Daoy (cell line): ENCODE data around the gene GTPBP2. TPM values are rescaled to one million over a fixed set of nuclear protein-coding genes. Genes with fewer than 3 reads are reported as not detected.
A peak's percentile ranks its signal among the peaks of the same experiment; 100 is the strongest.
"Not testable (repeated sequence)": the region's sequence is repeated elsewhere in the genome, so short reads cannot be mapped to it uniquely, and the experiment has no call there.

Source experiments
- DNase-seq: peaks from one replicate; pipeline ENCODE4 v3.0.0-alpha.2; 2015; ENCODE audit warnings: low read depth
- total RNA-seq: library from RNA; depleted of rRNA; stranded (reverse); fragments of >200 nt; shearing (Covaris generic); gene quantifications from 2 replicates; pipeline ENCODE4 v1.2.3, GENCODE V29; 2014

The GTPBP2 gene
- total RNA-seq, 1 experiment from 2014 or later, result 50.3 TPM

DNA sequence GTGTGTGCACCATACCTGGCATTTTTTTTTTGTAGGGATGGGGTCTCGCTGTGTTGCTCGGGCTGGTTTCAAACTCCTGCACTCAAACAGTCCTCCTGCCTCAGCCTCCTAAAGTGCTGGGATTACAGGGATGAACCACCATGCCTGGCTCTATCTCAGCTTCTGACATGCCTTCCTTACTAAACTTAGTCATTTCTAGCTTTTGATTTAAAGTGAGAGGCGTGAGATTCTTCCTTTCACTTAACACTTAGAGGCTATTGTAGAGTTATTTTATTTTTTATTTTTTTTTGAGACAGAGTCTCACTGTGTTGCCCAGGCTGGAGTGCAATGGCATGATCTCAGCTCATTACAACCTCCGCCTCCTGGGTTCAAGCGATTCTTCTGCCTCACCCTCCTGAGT, 33.9 kb upstream of the GTPBP2 start:
- not testable (repeated sequence) for DNase-seq

DNA sequence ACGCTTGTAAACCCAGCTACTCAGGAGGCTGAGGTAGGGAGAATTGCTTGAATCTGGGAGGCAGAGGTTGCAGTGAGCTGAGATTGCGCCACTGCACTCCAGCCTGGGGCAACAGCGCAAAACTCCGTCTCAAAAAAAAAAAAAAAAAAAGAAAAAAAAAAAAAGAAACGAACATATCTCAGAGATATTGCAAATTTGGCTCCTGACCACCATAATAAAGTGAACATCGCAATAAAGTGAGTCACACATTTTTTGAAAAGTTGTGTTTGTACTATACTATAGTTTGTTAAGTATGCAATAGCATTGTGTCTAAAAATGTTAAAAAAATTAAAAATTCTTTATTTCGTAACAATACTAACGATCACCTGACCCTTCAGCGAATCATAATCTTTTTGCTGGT, 29.1 kb upstream of the GTPBP2 start:
- no peak for DNase-seq

DNA sequence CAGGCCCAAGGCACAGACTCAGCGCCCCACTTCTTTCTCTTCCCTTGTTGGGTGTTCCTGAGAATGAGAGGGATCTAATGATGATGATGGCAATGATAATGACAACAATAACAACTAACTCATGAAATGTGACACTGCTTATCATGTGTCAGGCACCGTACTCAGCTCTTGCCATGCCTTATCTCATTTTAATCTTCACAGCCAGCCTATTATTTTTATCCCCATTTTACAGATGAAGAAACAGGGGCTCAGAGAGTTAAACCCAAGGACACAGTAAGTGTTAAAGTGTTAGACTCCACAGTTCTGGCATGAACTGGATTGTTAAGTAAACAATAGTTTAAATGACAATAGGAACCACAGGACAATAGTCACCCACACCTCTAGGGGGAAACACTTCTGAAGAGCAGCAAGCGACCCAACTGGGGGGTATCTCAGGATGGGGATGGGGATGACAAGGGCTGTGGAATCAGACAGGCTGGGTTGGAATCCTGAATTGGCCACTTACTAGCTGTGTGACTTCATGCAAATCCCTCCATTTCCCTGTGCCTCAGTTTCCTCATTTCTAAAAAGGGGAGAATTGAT, 28.2 kb upstream of the GTPBP2 start:
- DNase-seq, result no peak

DNA sequence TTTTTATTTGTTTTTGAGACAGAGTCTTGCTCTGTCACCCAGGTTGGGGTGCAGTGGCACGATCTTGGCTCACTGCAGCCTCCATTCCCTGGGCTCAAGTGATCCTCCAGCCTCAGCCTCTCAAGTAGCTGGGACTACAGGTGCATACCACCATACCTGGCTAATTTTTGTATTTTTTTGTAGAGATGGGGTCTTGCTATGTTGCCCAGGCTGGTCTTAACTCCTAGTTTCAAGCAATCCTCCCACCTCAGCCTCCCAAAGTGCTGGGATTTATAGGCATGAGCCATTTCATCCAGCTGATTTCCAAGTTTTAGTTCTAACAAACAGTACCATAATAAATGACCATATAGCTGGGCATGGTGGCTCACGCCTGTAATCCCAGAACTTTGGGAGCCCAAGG, 23.8 kb upstream of the GTPBP2 start:
- not testable (repeated sequence) for DNase-seq

DNA sequence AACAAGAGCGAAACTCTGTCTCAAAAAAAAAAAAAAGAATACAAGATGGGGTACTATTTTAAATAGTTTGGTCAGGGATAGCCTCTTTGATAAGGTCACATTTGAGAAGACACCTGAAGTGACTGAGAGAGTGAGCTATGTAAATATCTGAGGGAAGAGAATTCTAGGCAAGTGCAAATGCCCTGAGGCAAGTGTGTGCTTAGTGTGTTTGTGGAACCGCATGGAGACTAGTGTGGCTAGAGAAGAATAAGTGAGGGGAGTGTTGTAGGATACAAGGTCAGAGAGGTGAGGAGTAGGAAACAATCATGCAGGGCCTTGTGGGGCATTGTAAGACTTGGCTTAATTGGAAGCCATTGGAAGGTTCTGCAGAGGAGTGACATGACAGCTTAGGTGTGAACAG, 19.2 kb upstream of the GTPBP2 start:
- DNase-seq, result no peak

DNA sequence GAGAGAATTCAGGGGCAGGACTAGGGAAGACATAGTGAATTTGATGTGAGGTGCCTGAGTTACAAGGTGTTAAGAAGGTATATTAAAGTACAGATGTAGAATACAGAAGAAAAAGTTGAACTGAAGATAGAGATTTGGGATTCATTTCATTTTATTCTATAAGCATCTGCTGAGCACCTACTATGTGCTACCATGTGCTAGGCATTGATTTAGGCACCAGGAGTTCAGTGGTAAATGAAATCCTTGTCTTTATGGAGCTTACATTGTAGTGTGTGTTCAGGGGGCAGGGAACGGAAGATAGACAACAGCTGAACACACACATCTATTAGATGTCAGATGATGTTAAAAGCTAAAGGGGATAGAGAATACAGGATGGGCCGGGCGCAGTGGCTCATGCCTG, 18.5 kb upstream of the GTPBP2 start:
- DNase-seq, result no peak

DNA sequence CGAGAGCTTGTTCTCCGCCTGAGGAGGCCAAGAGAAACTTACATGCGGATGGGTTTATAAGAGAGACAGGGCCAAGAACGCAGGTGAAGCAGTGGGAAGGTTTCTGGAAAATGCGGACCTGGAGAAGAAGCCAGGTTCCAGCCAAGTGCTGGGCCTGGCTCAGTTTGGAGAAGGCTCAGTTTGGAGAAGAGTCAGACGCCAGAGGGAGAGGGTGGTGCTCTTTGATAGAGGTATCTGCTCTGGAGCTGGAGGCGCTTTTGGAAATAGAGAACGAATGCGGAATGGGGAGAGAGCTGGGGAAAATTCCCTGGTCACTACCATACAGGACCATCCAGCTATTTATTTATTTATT, 16.5 kb upstream of the GTPBP2 start:
- DNase-seq, result no peak

DNA sequence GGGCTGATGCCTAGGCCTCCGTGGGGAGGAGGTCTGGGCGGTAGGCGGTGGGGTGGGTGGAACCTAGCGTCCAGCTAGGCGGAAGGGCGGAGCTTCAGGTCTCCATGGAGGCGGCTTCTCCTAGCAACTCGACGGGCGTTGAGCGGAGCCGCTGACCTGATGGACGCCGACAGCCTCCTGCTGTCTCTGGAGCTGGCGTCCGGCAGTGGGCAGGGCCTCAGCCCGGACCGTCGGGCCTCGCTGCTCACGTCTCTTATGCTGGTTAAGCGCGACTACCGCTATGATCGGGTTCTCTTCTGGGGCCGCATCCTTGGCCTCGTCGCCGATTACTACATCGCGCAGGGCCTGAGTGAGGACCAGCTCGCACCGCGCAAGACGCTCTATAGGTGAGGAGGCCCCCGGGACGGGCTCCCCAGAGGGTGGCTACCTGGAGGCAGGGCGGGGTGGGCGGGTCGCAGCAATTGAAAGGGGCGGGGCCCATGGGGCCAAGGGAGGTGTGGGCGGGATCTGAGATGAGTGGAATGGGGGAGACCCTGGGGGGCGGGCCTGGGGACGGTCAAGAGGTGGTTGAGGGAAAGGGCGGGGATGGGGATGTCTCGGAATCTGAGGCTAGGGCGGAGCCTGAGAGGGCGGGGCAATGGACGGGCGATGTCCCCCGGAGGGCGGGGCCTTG, 16.0 kb upstream of the GTPBP2 start, which contains the start of gene RSPH9:
Gene RSPH9 (plus strand): TSS at position 97 of the 673 bp plus-strand sequence. CDS start 63 bp downstream, at position 160.
- peak; percentile 60 for DNase-seq

DNA sequence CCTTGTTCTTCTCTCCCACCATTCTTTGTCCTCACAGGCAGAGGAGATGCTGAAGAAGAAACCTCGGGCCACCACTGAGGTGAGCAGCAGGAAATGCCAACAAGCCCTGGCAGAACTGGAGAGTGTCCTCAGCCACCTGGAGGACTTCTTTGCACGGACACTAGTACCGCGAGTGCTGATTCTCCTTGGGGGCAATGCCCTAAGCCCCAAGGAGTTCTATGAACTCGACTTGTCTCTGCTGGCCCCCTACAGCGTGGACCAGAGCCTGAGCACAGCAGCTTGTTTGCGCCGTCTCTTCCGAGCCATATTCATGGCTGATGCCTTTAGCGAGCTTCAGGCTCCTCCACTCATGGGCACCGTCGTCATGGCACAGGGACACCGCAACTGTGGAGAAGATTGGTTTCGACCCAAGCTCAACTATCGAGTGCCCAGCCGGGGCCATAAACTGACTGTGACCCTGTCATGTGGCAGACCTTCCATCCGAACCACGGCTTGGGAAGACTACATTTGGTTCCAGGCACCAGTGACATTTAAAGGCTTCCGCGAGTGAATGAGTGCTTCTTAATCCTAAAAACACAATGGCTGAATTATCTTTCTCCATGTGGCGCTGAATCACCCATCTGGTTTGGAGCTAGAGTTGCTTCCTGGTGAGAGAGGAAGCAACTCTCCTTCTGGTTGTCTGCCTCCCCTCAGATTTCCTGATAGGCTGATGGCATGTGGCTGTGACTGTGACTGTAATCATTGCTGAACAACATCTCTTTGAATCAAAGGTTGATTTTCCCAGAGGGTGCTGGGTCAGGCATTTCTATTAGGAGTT, 11.1 kb upstream of the GTPBP2 start:
- DNase-seq, result no peak

DNA sequence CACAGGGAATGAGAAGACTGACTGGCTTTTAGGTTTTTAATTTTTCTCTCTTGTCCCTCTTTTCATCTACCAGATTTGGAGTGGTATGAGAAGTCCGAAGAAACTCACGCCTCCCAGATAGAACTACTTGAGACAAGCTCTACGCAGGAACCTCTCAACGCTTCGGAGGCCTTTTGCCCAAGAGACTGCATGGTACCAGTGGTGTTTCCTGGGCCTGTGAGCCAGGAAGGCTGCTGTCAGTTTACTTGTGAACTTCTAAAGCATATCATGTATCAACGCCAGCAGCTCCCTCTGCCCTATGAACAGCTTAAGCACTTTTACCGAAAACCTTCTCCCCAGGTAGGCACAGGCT, 7.2 kb upstream of the GTPBP2 start:
- no peak for DNase-seq

DNA sequence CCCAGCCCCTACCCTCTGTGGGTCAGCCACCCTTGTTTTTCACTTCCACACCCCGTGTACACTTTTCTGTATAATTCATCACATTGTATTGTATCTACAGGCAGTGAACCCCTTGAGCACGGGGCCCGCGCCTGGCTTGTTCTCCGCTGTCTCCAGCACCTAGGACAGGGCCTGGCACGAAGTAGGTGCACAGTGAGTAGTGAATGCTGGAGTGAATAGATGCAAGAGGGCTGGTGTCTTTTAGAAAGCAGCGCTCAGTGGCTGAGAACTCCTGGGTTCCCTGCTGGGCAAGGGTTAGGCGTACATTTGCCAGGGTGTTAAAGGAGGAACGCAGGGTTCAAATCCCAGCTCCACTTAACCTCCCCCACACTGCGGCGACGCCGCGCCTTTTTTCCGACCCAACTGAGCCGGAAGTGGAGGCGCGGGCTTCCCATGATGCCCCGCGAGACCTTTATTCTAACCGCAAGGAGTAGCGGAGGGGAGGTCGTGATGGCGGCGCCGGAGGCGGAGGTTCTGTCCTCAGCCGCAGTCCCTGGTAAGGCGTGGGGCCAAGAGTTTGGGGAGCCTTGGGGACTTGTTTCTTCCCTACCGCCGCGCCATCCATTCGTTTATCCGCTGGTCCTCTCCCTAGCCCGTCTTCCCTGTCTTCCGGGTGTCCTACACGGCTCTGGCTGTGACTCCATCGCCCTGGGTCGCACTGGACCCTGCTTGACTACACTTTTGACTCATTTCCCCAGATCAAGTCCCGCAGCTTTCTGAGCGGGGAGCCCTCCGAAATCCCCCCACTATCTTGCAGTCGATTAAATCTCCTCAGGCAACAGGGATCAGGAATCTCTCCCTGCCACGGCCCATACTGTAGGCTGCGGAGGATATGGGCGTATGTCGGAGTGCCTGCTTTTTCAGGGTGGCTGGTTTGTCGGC, 6.6 kb upstream of the GTPBP2 start, which contains the start of gene MAD2L1BP:
Gene MAD2L1BP (plus strand): TSS at position 454 of the 921 bp plus-strand sequence. CDS start 36 bp downstream, at position 490.
- DNase-seq, result peak; percentile 87

DNA sequence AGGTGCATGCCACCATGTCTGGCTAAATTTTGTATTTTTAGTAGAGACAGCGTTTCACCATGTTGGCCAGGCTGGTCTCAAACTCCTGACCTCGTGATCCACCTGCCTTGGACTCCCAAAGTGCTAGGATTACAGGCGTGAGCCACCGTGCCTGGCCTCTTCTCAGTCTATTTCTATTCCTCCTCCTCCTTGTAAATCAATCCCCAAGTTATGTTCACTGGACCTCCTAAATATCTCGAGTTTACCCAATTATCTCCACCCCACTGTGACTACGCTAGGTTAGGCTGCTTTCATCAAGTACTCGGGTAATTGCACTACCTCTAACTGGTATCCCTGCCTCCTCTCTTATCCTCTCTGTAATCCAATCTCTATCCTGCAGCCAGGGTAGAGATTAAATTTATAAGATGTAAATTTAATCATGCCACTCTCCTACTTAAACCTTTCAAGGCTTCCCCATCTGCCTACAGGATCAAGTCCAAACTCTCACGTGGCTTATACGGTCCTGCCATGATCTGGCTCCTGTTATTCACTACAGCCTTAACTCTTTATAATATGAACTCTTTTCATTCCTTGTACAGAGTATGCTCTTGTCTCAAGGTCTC, 5.7 kb upstream of the GTPBP2 start:
- no peak for DNase-seq

DNA sequence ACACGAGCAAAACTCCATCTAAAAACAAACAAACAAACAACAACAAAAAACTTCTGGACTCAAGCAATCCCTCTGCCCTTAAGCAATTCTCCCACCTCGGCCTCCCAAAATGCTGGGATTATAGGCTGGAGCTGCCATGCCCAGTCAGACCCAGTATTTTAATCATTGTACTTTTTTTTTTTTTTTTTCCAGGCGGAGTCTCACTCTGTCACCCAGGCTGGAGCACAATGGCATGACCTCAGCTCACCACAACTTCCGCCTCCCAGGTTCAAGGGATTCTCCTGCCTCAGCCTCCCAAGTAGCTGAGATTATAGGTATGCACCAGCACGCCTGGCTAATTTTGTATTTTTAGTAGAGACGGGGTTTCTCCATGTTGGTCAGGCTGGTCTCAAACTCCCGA, 3.9 kb upstream of the GTPBP2 start:
- DNase-seq, result peak; percentile 66

DNA sequence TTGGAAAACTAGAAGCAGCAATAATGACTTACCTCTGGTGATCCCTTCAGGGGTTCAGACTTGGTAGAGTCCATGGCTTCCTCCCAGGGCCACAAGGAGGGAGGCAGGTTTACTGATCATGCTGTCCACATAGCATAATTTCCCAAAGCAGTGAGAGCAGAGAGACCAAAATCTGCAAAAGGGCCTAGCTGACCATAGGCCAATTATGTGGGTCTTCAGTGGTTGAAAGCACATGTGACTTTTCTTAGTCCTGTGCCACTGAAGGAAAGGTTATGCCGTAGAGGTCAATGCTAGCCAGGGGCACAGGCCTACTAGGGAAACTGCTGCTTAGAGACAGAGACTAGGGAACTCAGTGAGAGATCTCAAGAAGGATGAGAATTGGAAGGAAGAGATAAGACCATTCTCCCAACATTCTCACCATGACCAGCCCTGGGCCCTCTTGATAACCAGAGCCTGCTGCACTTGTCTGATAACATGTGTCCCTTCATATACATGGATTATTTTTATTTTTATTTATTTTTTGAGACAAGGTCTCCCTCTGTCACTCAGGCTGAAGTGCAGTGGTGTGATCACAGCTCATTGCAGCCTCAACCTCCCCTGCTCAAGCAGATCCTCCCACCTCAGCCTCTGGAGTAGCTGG, 2.0 kb upstream of the GTPBP2 start:
- DNase-seq, result no peak

DNA sequence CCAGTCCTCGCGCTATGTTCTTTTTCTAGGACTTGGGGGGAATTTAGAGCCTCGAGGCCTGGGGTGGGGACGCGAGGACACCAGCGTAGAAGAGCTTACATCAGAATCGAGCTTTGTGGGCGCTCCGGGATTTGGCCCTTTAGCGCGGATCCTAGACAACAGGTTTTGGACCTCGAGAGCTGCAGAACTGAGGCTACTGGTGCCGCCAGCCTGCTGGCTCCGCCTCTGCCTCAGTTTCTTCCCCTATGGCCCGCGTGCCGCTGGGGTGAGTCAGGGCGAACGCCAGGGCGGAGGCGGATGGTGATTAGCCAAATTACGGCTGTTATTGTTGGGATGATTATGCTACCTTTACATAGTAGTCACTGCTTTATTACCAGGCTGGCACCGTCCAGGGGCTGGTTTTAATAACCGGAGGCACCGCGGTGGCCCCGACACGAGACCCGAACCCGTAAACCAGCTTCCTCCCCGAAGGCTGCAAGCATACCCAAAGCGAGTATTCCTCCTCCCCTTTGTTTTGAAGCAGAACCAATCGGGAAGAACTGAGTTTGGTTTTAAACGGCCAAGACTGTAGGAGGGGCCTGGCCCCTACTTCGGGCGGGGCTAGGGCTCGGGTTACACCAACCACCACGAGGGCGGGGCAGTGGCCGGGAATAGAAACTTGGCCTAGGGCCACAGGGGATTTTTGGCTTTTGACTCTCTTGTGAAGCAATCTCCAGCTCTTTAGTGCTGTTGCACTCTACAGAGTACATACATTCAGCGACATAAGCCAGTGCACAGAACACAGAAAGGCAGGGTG, 639 bp upstream of the GTPBP2 start:
- peak; percentile 98 for DNase-seq

DNA sequence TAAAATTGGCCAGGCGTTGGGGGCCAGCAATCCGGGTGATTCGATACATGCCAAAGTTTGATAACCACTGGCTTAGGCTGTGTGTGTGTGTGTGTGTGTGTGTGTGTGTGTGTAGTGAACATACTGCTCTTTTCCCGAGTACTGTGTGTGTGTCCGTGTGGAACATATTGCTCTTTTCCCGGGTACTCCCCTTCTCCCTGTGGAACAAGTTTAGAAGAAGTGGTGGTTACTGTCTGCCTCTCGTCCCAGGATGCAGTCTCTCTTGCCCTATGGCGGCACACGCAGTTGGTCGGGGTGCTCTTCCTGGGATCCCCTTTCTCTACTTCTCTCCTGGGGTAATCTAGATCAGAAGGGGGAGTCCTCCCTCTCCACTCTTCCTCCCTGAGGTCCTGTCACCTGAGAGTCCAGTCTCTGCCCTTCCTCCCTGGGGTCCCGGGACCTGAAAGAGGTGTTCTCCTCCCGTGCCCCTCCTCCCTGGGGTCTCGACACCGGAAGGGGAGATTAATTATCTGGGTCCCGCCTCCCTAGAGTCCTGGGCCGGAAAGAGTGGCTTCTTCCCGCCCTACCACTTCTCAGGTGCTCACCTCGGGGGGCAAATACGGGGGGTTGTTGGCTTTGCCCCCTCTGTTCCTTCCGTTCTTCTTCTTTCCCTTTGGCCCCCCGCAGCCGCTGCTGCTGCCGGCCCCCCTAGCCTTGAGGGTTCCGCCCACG, 516 bp downstream of the GTPBP2 start:
- DNase-seq, result peak; percentile 72

DNA sequence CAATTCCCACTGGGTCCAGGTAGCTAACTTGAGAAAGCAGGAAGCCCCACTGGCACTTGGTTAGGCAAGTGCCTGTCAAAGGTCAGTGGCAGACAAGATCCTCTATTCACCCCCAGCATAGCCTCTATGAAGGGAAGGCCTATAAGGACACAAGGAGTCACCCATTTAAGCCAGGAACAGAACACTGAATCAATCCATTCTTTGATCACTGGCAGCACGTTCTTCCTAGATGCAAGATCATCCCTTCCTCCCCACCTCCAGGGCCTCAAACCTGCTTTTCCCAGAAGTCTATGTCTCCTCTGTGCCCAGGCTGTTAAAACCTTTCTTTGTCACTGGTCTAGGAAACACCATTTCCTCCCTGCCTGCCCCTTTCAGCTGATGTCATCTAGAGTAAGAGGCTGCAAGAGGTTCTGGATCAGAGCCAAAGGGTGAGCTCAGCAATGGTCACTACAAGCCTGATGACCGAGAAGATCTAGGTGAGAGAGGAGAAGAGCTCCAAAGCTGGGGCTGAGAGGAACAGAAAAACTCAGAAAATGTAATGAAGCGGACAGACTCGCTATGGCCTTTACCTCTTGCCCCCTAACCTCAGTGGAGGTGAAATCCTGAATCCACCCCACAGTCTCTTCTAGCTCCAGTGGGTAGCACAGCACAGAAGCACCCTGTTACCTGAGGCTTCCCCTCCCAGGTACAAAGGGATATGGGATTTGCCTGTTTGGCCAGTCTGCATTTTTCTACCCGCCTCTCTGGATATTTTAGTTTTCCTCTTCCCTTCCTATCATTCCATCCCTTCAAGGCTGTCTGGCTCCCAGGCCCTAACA, 1.8 kb downstream of the GTPBP2 start:
- DNase-seq, result peak; percentile 94

DNA sequence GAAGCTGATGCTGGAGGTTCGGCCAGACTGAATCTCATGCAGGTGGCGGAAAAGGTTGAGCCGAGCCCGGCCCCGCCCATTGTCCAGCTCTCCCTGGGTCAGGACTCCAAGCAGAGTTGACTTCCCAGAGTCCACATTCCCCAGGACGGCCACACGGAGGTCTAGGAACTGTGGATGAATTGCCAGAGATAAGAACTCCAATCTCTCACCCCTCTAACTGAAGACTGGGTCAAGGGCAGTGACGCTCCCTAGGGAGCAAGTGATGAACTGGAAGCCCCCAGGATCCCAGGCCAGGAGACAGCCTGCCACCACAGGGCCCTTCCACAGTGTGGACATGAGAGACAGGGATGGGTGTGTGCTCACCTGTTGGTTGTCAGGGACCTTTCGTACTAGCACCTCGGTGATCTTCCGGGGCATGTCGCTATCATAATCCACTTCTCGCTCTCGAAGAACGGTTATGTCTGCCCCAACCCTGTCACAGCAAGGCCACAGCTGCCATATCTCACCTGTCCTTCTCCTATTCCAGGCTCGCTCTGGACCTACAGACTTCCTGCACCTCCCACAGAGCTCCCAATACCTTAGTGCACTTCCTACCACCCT, 3.6 kb downstream of the GTPBP2 start:
- no peak for DNase-seq
